ENCODE results near the gene PLEKHH1. TPM values are rescaled to one million over a fixed set of nuclear protein-coding genes. Genes with fewer than 3 reads are reported as not detected.

Gene PLEKHH1
- 0.17 TPM for polyA plus RNA-seq (2012; ENCODE audit: missing spikeins)

DNA sequence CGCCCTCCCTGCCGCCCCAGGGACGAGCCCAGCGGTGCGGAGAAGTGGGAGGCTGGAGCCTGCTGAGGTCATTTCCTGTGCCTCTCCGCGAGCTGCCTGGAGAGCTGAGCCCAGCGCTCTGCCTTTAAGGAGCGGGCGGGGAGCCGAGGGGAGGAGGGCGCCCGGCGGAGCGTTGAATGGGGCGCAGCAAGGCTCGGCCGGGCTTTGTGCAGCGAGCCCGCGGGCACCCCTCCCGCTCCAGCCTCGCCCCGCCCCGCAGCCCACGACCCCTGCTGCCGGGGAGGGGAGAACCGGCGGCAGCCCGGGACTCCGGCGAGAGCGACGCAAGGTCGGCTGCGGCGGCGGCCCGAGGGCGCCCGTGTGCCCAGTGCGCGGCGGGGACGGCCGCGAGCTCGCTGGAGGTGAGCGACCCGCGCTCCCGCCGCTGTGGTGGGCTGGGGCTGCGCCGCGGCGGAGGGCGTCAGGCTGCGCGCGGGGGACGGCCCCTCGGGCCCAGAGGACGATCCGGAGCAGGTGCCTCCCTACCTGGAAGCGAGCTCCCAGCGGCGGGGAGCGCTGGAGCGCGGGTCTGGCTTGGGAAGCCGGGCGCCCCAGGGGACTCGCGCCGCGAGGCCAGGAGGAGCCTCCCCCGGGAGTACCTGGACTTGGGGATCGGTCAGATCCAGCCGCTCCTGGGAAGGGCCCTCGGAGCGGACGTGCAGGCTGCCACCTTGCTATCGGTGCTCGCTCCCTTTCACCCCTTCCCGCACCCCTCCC, at the start of gene PLEKHH1:
PLEKHH1 (plus strand) TSS at position 293 of the 756 bp plus-strand sequence. CDS start 8,578 bp downstream, outside the sequence.
- no peak for TF ChIP-seq TAF1 (IDR thresholded peaks at IDR 0.05; ENCODE audit: borderline replicate concordance, low read depth, low read length)
- no peak for TF ChIP-seq POLR2A (IDR thresholded peaks at IDR 0.05; ENCODE audit: low read depth, low read length)
- no peak for TF ChIP-seq POLR2AphosphoS5 (IDR thresholded peaks at IDR 0.05; ENCODE audit: low read depth, low read length)
- peak; percentile 56 for DNase-seq (ENCODE audit: insufficient read length)

DNA sequence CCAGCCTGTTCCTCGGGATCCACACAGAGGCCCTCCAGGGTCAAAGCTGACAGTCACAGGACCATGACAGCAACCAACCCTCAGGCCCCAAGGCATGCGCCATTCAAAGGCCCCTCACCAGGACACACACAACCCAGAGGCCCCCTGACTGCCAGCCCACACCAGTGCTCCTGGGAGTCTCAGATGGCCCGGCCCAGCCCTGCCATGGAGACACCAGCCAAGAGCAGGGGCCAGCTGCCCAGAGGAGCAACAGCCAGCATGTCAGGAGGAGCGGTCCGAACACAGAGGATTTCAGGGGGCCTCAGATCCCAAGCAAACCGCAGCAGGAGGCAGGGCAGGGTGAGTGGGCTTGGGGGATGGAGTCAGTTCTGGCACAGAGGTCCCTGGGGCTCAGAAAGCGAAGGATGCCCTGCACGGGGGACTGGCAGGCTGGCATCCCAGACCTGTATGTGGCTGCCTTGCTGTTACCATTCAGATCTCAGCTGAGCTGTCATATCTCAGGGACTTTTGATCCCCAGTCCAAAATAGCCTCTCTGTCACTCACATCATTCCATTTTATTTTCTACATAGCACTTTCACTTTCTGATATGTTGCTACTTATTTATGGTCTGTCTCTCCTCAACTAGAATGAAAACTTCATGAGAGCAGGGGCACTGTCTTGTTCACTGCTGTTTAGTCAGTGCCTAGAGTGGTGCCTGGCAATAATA, 49.4 kb upstream of the PLEKHH1 start:
- TF ChIP-seq TAF1 (IDR thresholded peaks at IDR 0.05; ENCODE audit: borderline replicate concordance, low read depth, low read length) (no peak), POLR2AphosphoS5 (IDR thresholded peaks at IDR 0.05; ENCODE audit: low read depth, low read length) (no peak), POLR2A (IDR thresholded peaks at IDR 0.05; ENCODE audit: low read depth, low read length) (no peak)
- FAIRE-seq = peak; percentile 42
- no peak for DNase-seq (ENCODE audit: insufficient read length)

More for the DNA sequence above, at the start of gene PLEKHH1:
- no peak for FAIRE-seq

DNA sequence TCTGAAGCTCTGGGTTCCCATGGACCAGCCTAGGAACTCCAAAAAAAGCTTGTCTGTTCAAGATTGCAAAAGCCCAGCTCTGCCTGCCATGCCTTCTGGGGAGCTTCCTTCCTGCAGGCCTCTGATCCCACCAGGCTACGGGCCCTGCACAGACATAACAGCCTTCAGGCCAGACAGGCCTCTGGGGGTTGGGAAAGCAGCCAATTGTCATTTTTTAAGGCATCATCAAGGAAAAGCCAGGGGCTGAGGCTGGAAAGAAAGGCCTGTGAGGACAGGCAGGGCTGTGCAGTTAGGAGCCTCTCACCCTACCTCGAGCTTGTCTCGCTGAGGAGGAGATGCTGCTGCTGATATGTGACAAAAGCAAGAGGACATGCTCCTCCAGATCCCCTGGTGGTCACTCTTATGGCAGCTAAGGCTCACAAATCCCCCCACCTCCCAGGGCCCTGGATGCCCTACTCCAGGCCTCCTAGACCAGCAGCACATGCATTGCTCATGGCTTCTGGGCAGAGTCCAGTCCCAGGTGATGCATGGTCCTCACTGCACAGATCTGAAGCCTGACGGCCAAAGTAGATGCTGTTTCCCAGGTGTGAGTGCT, 47.5 kb upstream of the PLEKHH1 start:
- DNase-seq (ENCODE audit: insufficient read length) (no peak), FAIRE-seq (no peak)
- TF ChIP-seq POLR2A (IDR thresholded peaks at IDR 0.05; ENCODE audit: low read depth, low read length) (no peak), POLR2AphosphoS5 (IDR thresholded peaks at IDR 0.05; ENCODE audit: low read depth, low read length) (no peak), TAF1 (IDR thresholded peaks at IDR 0.05; ENCODE audit: borderline replicate concordance, low read depth, low read length) (no peak)

DNA sequence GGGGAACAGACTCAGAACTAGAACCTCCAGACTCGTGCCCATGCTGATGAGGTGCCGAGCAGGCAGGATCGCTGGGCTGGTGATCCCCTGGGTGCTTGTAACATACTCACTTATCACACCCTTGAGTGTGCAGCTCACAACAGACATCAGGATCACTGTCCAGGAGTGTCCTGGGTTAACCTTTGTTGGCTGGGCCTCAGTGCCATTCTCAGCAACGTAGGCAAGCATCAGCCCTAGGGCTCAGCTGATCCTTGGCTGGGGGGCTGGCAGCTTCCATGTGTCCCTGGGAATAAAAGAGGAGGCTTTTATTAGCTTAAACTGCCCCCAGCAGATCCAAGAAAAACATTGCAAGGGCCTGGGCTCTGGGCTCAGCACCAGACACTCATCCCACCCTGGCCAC, 46.2 kb upstream of the PLEKHH1 start:
- DNase-seq (ENCODE audit: insufficient read length) = no peak
- TF ChIP-seq POLR2AphosphoS5 (IDR thresholded peaks at IDR 0.05; ENCODE audit: low read depth, low read length) = no peak
- TF ChIP-seq TAF1 (IDR thresholded peaks at IDR 0.05; ENCODE audit: borderline replicate concordance, low read depth, low read length) = no peak
- no peak for TF ChIP-seq POLR2A (IDR thresholded peaks at IDR 0.05; ENCODE audit: low read depth, low read length)
- no peak for FAIRE-seq

DNA sequence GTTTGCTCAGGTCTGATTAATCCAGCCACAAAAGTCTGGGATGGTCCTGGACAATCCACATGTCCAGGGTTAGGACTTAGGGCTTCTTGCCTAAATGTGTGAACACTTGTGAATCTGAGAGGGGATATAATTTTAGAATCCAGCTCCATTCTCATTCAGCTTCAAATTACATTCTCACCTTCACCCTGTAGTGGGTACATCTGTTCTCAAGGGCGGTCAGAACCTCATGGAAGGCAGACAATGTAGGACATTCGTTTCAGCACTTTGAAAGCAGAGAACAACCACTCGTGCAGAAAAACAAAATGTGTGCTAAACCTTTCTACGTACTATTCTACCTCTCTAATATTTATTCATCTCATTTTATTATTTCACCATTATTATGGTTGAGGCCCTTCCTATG, 45.8 kb upstream of the PLEKHH1 start:
- FAIRE-seq (no peak), DNase-seq (ENCODE audit: insufficient read length) (no peak)
- TF ChIP-seq TAF1 (IDR thresholded peaks at IDR 0.05; ENCODE audit: borderline replicate concordance, low read depth, low read length) = no peak
- no peak for TF ChIP-seq POLR2AphosphoS5 (IDR thresholded peaks at IDR 0.05; ENCODE audit: low read depth, low read length)
- TF ChIP-seq POLR2A (IDR thresholded peaks at IDR 0.05; ENCODE audit: low read depth, low read length) = no peak

DNA sequence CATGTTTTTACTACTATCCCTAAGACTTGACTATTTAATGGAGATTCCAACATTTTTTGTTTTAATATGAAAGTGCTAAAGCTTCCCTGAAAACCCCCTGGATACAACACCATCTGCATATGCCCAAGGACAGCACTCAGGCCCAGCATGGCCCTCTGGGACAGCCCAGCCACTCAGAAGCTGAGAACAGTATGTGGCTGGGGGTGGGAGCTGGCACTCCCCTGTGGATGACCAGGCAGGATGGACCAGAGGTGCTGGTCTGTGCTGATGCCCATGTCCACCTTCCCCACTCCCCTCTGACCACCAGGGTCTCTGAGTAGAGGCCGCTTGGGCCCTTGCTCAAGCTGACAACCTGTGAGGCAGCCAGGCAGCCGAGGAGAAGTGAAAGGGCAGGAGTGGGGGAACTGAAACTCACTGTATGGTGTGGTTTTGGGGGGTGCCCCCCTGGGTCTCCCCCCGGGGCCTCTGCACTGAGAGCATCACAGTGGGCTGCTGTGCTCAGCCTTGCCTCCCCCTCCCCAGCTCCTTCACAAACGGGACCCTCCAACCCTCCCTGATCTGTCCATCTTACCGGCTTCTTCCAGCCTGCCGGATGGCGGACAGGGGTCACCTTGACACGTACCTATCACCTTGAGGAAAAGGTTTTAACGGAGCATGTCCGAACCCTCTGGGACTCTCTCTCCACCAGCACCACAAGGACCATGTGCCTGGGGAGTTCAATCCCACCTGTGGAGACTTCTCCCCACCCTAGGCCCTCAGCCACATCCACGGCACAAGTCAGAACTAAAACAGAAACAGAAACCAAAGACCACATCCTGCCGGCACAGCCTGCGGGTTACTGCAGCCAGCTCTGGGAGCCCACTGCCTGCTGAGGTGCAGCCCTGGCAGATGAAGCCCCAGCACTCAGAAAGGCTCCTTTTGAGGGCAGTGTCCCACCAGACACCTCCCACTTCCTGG, 44.9 kb upstream of the PLEKHH1 start, which contains the start of gene TMEM229B:
TMEM229B (minus strand) TSS at position 785 of the 957 bp plus-strand sequence. CDS start 14,798 bp downstream, outside the sequence.
- peak; percentile 98 for FAIRE-seq
- TF ChIP-seq POLR2A (IDR thresholded peaks at IDR 0.05; ENCODE audit: low read depth, low read length) = no peak
- no peak for TF ChIP-seq POLR2AphosphoS5 (IDR thresholded peaks at IDR 0.05; ENCODE audit: low read depth, low read length)
- TF ChIP-seq TAF1 (IDR thresholded peaks at IDR 0.05; ENCODE audit: borderline replicate concordance, low read depth, low read length) = no peak
- DNase-seq (ENCODE audit: insufficient read length) = peak; percentile 92

DNA sequence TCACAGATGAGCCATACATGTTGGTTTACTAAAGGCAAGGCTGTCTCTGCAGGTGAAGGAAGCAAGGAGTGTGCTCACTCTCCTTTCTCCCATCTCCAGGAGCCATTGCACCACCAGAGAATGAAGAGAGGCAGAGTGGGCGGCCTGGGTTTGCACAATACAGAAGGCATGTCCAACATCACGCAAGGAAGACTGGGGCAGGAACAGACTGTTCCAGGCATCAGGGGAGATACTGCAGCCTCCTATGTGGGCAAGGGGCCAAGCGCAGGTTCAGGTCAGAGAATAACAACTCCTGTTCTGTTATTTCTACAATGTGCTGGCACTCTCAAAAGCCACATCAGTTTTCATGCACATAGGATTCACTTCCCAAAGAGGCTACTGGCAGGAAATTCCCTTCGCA, 42.9 kb upstream of the PLEKHH1 start:
- no peak for FAIRE-seq
- DNase-seq (ENCODE audit: insufficient read length) = no peak
- TF ChIP-seq POLR2A (IDR thresholded peaks at IDR 0.05; ENCODE audit: low read depth, low read length) (no peak), POLR2AphosphoS5 (IDR thresholded peaks at IDR 0.05; ENCODE audit: low read depth, low read length) (no peak), TAF1 (IDR thresholded peaks at IDR 0.05; ENCODE audit: borderline replicate concordance, low read depth, low read length) (no peak)

DNA sequence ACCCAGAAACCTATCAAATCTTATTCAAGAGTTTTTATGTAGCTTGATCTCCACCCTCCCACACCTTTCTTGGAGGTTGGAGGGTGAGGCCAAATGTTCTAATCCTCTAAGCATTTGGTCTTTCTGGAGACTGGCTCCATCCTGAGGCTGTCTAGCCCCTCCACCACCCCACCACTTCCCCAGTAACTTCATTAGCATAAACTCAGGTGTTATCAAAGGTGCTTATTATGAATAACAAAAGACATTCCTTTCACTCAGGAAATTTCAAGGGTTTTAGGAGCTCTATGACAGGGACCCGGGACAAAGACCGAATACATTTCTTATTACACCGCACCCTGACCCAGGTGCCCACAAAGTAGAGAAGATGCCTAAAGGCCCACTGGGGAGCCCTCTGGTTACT, 41.8 kb upstream of the PLEKHH1 start:
- FAIRE-seq = no peak
- DNase-seq (ENCODE audit: insufficient read length) = no peak
- no peak for TF ChIP-seq TAF1 (IDR thresholded peaks at IDR 0.05; ENCODE audit: borderline replicate concordance, low read depth, low read length)
- no peak for TF ChIP-seq POLR2AphosphoS5 (IDR thresholded peaks at IDR 0.05; ENCODE audit: low read depth, low read length)
- no peak for TF ChIP-seq POLR2A (IDR thresholded peaks at IDR 0.05; ENCODE audit: low read depth, low read length)

DNA sequence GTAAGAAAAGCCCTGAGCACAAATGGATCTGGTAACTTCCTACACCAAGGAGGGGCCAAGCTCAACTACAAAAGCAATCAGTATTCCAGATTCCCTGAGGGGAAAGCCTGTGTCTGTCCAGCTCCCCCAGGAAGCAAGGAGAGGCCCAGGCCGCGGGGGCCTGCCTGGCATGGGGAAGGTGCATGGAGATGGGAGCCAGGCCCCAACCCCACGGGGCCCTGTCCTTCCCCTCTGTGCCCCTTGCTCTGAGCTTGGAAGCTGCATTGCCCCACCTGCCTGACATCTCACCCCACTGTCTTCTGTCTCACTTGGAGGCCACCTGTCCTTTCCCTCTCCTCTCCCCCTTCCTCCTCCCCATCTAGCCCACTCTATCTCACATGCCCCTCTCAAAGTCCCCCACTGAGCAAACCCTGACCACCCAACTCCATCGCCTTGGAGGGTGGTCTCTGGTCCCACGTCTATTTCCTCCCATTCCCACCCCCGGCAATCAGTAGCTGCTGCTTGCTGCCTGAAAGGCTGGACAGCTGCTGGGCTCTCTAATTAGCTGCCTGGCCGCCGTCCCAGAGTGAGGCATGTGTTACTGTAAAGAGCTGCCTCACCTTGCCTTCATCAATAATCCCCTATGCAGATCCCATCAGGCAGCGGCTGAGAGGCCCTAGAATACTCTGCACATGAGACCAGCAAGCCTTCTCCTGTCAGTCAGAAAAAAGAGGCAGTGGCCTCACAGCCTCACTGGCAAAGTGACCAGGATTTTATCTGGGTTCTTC, 41.2 kb upstream of the PLEKHH1 start:
- DNase-seq (ENCODE audit: insufficient read length) = no peak
- FAIRE-seq = no peak
- TF ChIP-seq POLR2AphosphoS5 (IDR thresholded peaks at IDR 0.05; ENCODE audit: low read depth, low read length) (no peak), POLR2A (IDR thresholded peaks at IDR 0.05; ENCODE audit: low read depth, low read length) (no peak), TAF1 (IDR thresholded peaks at IDR 0.05; ENCODE audit: borderline replicate concordance, low read depth, low read length) (no peak)

DNA sequence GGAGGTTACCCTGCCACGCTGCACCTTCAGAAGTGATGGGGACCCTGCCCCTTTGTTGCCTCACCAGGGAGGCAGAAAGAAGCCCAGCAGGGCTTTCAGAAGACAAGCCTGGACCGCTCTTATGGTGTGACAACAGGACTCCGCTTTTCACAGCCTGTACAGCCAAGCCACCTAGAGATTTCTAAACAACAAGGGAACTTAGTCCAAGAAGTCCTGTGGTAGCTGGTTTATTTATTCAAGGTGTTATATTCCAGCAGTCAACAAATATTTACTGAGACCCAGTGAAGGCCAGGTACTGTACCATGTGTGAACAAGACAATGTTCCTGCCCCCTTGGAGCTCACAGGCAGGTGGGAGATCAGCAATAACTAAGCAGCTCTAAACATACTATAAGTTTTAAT, 40.6 kb upstream of the PLEKHH1 start:
- no peak for DNase-seq (ENCODE audit: insufficient read length)
- FAIRE-seq = no peak
- no peak for TF ChIP-seq POLR2AphosphoS5 (IDR thresholded peaks at IDR 0.05; ENCODE audit: low read depth, low read length)
- TF ChIP-seq POLR2A (IDR thresholded peaks at IDR 0.05; ENCODE audit: low read depth, low read length) = no peak
- no peak for TF ChIP-seq TAF1 (IDR thresholded peaks at IDR 0.05; ENCODE audit: borderline replicate concordance, low read depth, low read length)
